Activated T-cell treated with anti-CD3 and anti-CD28 coated beads, Interleukin-2, amount 50 U/mL, for 48 hours (primary cell): ENCODE results near the gene SLCO2B1.
"Not testable (repeated sequence)": the region's sequence is repeated elsewhere in the genome, so short reads cannot be mapped to it uniquely, and the experiment has no call there.

Source experiments
- DNase-seq, 2 experiments: peaks; one replicate each; pipeline ENCODE4 v3.0.0-alpha.2; 2020

The SLCO2B1 gene, protein sequence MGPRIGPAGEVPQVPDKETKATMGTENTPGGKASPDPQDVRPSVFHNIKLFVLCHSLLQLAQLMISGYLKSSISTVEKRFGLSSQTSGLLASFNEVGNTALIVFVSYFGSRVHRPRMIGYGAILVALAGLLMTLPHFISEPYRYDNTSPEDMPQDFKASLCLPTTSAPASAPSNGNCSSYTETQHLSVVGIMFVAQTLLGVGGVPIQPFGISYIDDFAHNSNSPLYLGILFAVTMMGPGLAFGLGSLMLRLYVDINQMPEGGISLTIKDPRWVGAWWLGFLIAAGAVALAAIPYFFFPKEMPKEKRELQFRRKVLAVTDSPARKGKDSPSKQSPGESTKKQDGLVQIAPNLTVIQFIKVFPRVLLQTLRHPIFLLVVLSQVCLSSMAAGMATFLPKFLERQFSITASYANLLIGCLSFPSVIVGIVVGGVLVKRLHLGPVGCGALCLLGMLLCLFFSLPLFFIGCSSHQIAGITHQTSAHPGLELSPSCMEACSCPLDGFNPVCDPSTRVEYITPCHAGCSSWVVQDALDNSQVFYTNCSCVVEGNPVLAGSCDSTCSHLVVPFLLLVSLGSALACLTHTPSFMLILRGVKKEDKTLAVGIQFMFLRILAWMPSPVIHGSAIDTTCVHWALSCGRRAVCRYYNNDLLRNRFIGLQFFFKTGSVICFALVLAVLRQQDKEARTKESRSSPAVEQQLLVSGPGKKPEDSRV

DNA sequence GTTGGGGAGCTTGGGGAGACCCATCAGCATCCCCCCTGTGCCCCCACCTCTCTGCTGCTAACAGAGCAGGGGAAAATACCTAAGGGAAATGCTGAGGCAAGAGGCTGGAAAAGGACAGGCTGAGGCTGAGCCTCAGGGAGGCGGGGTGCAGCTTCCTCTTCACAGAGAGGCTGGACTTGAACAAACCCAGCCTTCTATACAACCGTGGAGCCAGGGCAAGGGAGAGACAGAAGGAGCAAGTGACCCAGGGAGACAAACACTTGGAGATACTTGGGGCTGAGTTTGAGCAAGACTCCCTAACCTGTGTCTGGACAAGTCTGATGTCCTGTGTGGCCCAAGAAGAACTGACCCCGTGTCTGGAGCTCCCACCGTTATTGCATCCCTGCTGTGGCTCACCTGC is at the start of gene SLCO2B1:
SLCO2B1 (plus strand) TSS at position 229 of the 400 bp plus-strand sequence. CDS start 275 bp downstream, outside the sequence.
- DNase-seq = no peak

DNA sequence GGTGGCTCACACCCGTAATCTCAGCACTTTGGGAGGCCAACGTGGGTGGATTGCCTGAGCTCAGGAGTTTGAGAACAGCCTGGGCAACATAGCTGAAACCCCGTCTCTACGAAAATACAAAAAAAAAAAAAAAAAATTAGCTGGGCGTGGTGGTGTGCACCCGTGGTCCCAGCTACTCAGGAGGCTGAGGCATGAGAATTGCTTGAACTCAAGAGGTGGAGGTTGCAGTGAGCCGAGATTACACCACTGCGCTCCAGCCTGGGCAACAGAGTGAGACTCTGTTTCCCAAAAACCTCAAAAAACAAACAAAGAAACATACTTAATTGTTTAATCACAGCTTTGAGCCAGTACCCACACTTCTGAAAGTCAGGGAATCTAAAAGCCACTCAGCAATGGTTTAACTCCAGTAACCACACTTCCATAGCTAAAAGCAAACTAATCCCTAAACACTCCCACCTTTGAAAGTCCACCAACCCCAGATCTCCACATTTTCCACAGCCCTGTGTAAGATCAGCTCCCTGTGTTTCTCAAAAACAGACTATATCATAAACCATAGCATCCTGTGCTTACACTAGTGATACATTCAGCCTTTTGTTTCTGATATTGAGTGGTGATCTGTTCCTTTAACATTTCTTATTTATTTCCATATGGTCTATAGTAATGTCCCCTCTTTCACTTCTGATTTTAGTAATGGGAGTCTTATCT is 49.3 kb upstream of the SLCO2B1 start:
- DNase-seq = no peak

DNA sequence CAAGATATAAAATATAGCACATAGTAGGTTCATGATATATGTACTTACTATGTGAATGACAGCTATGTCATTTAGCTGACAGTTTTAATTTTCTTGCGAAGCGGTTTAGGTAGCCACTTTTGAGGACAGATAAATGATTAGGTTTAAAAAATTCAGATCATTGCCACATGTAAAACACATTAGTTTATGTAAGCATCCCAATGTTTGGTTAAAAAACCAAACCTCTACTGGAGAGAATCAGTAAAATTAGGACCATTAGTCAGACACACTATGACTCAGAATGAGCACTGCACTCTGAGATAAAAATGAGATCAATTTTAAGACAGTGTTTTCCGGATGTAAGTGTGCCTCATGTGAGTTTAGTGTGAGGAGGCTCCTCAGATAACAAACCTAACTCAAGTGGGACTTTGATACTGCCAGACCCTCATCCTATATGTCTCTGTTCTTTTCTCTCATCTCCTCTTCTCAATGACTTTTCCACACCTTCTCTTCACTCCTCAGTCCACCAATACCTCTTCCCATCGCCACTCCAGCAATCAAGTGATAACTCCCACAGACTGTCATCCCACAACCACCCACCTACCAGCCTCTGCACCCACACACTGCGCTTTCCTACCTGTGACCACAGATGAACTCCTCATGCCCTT is 47.4 kb upstream of the SLCO2B1 start:
- peak; percentile 28 to 29 for DNase-seq

DNA sequence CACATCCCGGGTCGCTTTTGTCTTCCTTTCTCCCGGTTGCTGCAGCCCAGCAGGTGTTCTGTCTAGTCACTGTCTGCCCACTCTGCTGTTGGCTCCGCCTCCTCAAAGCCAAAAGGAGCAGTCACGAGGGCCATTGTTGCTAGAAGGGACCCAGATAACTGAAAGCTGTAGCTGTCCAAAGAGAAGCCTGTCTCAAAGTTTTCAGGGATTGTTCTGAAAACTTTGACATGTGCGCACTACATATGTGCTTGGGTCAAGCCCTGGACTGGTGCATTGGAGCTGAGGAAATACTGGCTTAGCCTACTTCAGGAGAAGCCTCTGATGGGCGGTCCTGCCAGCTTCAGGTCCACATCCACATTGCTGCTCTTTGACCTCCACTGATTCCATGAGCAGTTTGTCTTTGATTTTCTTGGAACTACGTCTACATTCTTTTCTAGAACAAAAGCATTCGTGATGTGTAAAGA is 45.4 kb upstream of the SLCO2B1 start:
- no peak for DNase-seq

DNA sequence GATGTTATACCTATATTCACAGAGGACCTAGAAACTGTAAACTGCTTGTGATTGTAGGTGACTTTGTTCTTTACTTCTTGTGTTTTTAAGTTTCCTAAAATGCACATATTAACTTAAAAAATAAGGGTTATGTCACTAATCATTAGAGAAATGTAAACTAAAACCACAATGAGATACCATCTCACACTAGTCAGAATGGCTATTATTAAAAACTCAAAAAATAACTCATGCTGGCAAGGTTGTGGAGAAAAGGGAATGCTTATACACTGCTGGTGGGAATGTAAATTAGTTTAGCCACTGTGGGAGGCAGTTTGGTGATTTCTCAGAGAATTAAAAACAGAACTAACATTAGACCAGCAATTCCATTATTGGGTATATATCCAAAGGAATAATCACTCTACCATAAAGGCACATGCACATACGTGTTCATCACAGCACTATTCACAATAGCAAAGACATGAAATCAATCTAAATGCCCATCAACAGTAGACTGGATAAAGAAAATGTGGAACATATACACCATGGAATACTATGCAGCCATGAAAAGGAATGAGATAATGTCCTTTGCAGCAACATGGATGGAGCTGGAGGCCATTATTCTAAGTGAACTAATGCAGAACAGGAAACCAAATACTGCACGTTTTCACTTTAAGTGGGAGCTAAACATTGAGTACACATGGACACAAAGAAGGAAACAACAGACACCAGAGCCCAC is 44.8 kb upstream of the SLCO2B1 start:
- not testable (repeated sequence) for DNase-seq

DNA sequence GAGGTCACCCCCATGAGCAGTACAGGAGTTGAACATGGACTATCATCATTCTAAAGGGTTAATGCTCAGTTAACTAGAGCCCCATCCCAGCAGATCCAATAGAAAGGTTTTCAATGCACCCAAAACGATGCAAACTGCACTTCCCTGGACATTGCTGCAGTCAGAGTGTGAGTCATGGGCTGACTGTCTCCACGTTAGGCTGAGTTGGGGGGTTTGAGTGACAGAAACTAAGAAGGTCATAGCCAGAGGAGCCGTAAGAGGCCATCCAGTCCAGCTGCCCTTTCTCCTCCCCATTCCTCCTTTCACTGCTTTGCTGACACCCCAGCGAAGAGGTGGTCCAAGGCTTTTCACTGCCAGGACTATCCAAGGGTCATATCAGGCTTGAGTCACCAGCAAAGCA is 43.7 kb upstream of the SLCO2B1 start:
- no peak for DNase-seq

DNA sequence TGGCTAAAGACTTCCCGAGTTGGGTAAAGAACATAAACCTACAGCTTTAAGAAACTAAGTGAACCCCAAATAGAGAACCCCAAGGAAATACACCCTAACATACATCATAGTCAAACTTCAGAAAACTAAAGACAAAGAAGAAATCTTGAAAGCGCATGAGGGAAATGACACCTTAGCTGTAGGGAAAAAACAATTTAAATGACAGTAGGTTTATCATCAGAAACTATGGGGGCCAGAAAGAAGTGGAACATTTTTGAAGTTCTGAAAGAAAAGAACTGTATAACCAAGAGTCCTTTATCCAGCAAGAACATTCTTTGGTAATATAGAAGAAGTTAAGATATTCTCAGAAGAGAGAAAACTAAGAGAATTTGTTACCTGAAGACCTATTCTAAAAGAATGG is 38.7 kb upstream of the SLCO2B1 start:
- no peak for DNase-seq

DNA sequence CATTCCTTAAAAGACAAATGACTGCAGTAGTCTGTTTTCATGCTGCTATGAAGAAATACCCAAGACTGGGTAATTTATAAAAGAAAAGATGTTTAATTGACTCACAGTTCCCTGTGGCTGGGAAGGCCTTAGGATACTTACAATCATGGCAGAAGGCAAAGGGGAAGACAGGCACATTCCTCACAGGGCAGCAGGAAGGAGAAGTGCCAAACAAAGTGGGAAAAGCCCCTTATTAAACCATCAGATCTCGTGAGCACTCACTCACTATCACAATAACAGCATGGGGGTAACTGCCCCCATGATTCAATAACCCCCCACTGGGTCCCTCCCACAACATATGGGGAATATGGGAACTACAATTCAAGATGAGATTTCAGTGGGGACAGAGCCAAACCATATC is 37.9 kb upstream of the SLCO2B1 start:
- no peak for DNase-seq

DNA sequence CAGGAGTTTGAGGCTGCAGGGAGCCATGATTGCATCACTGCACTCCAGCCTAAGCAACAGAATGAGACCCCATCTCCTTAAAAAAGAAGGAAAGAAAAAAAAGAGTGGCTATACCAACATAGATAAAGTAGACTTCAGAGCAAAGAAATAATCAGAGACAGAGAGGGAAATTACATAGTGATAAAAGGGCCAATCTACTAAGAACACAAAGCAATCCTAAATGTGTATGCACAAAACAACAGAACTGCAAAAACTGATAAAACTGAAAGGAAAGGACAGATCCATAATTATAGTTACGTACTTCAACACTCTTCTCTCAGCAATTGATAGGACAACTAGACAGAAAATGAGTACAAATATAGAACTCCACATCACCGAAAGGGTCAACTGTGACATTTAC is 36.4 kb upstream of the SLCO2B1 start:
- no peak for DNase-seq

DNA sequence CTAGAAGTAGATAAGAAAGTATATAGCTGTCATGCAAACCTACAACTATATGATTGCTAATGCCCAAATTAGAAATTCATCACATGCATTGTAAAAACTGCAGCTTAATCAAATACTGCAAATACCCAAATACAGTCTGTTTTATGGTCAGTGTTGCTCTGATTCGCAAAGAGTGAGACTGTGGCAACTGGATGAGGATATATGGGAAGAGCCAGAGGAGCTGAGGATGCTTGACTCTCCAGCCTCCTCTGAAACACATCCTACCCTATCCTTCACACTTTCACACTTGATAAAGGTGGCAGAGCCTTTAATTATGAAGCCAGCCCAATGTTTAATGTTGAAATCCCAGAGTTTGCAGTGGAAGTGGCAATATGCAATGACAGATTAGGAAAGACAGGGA is 32.3 kb upstream of the SLCO2B1 start:
- no peak for DNase-seq

DNA sequence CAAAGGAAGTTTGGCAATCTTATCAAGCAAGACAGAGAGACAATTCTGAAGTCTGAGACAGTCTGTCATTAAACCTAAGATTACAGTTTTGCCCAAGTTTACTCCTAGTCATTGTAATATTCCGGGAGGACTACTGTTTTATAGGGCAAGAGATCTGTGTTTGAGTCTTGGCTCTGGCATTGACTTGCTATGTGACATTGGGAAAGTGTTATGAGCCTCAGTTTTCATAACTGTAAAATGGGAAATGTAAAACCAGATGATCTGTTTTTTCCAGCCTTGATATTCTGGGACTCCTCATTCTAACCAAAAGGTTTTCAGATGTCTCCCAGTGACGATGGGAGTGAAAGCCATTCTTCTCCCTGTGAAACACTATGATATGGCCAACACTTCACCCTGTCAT is 24.3 kb upstream of the SLCO2B1 start:
- no peak for DNase-seq

DNA sequence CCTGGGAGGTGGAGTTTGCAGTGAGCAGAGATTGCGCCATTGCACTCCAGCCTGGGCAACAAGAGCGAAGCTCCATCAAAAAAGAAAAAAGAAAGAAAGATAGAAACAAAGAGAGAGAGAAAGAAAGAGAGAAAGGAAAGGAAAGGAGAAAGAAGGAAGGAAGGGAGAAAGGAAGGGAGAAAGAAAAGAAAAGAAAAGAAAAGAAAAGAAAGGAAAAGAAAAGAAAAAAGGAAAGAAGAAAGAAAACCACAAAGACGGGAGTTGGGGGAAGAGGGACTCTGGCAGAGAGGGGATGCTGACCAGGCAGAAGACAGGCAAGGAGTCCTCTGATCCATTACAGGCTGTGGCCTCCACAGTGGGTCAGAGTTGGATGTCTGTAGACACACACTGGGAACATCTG is 18.8 kb upstream of the SLCO2B1 start:
- DNase-seq = no peak

DNA sequence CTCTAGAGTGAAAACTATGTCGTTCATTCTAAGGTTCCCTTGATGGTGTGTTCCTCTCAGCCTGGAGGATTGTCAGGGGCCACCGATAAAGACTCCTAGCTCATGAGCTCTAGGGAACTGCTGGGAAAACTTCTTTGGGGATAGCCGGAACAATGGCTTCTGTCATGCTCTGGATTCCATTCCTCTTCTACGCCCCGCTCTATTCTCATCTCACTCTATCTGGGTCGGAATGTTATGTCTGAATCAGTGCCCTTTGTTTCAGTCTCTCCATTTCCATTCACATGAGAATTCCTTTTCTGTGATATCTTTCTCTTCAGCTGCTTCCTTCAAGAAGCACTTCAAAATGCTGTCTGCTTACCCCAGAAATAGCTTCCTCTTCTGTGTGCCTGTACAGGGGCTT is 16.9 kb upstream of the SLCO2B1 start:
- no peak for DNase-seq

DNA sequence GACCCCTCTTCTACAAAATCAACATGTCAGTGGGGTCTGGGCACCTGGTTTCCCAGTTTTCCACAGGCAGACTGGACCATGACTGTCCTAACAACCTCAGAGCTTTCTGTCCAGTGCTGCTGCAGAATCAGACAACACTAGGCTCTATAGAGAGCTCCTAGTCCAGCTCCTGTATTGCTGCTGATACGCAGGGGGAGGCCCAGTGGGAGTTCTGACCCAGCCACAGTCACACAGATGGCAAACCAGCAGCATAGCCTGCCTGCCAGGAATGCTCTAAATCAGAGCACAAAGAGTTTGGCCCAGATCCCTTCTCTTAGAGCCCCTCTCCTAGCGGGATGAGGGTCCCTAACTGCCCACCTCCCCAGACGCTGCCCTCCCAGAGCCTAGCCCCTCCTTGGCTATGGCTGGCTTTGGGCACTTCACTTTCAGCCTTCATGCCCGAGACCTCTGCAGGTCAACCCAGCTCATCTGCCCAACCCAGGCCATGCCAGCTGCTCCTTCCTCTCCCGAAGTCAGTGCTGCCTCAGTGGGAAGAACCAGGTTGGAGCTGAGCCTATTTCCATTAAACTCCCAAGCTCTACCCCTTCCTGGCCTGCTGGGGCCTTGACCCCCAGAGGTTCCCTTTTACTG is 15.8 kb upstream of the SLCO2B1 start:
- DNase-seq = no peak

DNA sequence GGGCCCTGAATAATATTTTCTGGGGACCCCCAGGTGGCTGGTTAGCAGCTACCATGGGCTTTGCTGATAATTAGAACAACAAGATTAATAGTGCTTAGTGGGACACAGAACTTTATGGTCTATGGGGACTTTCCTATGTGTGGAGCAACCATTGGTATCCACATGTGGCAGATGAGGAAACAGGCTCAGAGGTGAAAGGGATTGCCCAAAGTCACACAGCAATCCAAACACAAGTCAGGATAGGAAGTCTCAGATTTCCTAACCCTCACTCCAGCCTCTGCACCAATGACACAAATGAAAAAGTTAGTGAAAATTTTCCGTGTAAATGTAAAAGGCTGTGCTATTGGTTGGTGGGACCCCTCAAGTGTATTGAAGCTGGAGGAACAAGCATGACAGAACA is 15.3 kb upstream of the SLCO2B1 start:
- no peak for DNase-seq

DNA sequence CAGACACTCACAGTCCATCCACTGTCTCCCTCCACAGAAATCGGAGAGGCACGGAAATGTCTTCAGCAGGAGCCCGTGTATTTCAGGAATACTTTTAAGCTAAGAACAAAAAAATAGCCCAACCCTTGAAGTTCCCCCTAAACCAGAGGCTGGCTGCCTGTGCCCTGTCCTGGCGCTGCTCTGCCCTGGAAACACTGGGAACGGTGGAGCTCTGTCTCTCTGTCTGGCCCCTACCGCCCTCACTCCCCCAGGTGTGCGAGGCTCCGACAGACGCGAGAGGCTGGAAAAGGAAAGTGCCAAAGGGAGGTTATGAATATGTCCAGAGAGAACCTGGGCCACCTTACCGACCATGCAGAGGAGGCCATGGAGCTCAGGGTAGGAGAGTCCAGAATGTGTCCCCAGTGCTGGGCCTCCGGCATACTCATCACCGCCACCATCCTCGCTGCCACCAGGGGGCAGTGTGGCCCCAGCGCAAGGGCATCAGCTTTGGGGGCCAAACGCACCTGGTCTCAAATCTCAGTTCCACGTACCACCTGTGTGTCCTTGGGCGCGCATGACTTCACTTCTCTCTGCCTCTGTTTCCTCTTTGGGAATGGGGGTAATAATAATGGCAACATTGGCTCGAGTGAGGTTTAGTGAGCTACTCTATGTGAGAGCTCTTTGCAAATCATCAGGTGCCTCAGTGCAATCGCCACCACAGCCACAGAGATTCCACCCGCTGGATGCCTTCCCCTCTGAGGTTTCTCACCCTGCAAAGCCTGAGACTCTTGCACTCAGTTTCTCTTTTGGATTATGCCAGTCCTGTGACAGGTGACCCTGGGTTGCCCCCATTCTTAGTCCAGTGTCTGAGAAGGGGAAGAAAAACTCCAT is 10.4 kb upstream of the SLCO2B1 start:
- DNase-seq = peak; percentile 87 to 88

DNA sequence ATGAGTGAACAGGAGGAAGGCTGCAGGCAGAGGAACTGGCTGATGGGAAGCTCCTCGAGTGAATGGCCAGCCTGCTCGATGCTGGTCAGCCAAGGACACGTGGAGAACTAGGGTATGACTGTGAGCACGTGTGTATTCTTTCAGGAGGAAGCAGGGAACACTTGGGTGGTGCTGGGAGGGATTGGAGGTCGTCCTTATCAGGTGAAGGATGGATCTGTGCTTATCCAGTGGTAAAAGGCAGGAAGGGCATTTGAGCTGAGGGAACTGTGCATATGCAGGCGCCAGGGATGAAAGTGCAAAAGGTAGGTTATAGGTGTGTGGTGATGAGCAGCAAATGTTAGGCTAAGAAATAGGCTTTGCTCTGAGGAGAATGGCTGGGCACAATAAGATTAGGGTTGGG is 9.7 kb upstream of the SLCO2B1 start:
- no peak for DNase-seq

DNA sequence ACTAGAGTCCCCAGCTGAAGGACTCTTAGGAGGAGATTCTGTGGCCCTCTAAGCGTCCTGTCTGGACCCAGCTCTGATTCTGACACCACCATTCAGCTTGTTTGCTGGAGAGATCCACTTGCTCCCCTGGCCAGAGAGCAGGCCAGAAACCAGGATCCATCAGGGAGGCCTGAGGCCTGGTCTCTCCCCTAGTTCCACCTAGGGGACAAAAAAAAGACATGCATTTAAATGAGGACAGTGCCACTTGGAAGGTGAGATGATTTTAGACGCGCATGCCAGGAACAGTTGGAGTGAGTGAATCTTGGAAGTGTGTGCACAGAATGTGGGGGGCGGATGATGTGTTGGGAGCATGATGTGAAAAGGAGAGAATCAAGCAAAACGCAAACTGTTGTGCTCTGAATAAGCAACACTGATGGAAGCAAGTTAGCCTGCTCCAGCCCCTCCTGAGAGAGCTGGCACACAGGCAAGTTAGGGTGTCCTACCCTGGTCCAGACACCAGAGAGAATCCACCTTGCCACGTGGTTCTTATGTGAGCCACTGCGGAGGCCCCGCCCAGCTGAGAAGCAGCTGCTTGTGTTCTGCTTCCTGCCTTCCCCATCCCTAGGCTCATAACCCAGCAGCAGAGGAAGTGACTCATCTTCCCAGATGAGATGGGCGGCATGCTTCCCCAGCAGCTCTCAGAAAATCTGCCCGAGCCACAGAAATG is 8.0 kb upstream of the SLCO2B1 start:
- peak; percentile 76 to 81 for DNase-seq

DNA sequence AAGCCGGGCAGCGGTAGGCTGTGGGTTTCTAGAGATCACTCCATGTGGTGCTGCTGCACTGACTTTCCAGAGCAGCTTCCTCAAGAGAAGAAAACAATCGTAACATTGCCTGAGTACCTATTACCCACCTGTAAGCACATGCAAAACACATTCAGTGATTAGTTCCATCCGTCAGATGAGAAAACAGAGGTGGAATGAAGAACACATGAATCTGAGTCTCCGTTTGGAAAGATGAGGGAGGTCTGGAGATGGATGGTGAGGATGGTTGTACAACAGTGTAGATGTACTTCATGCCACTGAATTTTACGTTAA is 7.5 kb upstream of the SLCO2B1 start:
- no peak for DNase-seq

DNA sequence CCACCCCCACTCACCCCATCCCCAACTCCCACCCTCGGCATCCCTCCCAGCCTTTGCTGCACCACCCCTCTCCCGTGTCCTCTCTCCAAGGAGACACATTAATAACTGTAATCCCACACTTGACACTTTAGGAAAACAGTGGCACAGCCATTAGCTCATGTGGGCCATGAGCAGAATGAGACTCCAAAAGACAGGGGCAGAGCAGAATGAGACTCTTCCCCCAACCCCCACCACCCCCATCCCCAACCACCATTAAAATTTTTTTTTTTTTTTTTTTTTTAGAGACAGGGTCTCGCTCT is 6.2 kb upstream of the SLCO2B1 start:
- no peak for DNase-seq
